ENCODE results near the gene TENM4. TPM values are rescaled to one million over a fixed set of nuclear protein-coding genes. Genes with fewer than 3 reads are reported as not detected.

TENM4 gene
- polyA plus RNA-seq, 1 experiment: 0.39 TPM

GRCh38 chr11:79050786-79051185, 390.0 kb downstream of the TENM4 start:
- no peak for TF ChIP-seq CTCF (IDR thresholded peaks at IDR 0.05; ENCODE audit: insufficient read depth, low read depth, low read length)
- no peaks in the 10 kb centered on the region for H3K36me3 ChIP-seq (ENCODE audit: control insufficient read depth, insufficient read depth, low read length)
- ChIA-PET CTCF (interaction anchor here (0.6 to 2.2 kb wide), 4 partner anchors 23 to 405 kb away, joined by 3 to 6 read pairs (median 4); no protein-coding TSS in a partner anchor), POLR2A (no interaction called here)
- DNase-seq (ENCODE audit: low read depth): no peak
- H3K27me3 ChIP-seq (ENCODE audit: control insufficient read depth, insufficient read depth, low read length): 0 out of 2 replicates have a peak, but pooled peaks cover 2% of the 10 kb centered on the region
- H3K4me3 ChIP-seq (ENCODE audit: low read depth, low read length): no peak overlapping the region

- Histone ChIP-seq H3K27me3 (ENCODE audit: control insufficient read depth, insufficient read depth, low read length) (0 out of 2 replicates have a peak, but pooled peaks cover 2% of the 10 kb centered on the region), H3K4me3 (ENCODE audit: low read depth, low read length) (no peak overlapping the region), H3K36me3 (ENCODE audit: control insufficient read depth, insufficient read depth, low read length) (no peaks in the 10 kb centered on the region)
- POLR2A ChIA-PET: no interaction called here
- CTCF ChIA-PET: interaction anchor here (0.7 to 2.2 kb wide), 3 partner anchors 22 to 404 kb away, joined by 3 to 6 read pairs (median 5); no protein-coding TSS in a partner anchor
- no peak for DNase-seq (ENCODE audit: low read depth)
- no peak for TF ChIP-seq CTCF (IDR thresholded peaks at IDR 0.05; ENCODE audit: insufficient read depth, low read depth, low read length)
Measured at GRCh38 chr11:79049741-79050179, 391.1 kb downstream of the TENM4 start.

- ChIA-PET CTCF (interaction anchor here (1.2 to 1.8 kb wide), 2 partner anchors 15 to 50 kb away, joined by 3 to 4 read pairs; no protein-coding TSS in a partner anchor), POLR2A (no interaction called here)
- H3K36me3 ChIP-seq (ENCODE audit: control insufficient read depth, insufficient read depth, low read length): no peaks in the 10 kb centered on the region
- no peak for DNase-seq (ENCODE audit: low read depth)
- TF ChIP-seq CTCF (IDR thresholded peaks at IDR 0.05; ENCODE audit: insufficient read depth, low read depth, low read length): no peak
- no peak overlapping the region for H3K4me3 ChIP-seq (ENCODE audit: low read depth, low read length)
- no peaks in the 10 kb centered on the region for H3K27me3 ChIP-seq (ENCODE audit: control insufficient read depth, insufficient read depth, low read length)
Measured at GRCh38 chr11:79047980-79048379, 392.9 kb downstream of the TENM4 start.

- Histone ChIP-seq H3K36me3 (ENCODE audit: control insufficient read depth, insufficient read depth, low read length) (no peaks in the 10 kb centered on the region), H3K4me3 (ENCODE audit: low read depth, low read length) (no peak overlapping the region), H3K27me3 (ENCODE audit: control insufficient read depth, insufficient read depth, low read length) (no peaks in the 10 kb centered on the region)
- CTCF ChIA-PET: interaction anchor here (1.2 to 1.8 kb wide), 2 partner anchors 16 to 51 kb away, joined by 3 to 4 read pairs; no protein-coding TSS in a partner anchor
- TF ChIP-seq CTCF (IDR thresholded peaks at IDR 0.05; ENCODE audit: insufficient read depth, low read depth, low read length): no peak
- no peak for DNase-seq (ENCODE audit: low read depth)
- POLR2A ChIA-PET: no interaction called here
Measured at GRCh38 chr11:79047321-79047720, 393.5 kb downstream of the TENM4 start.

- CTCF ChIA-PET: interaction anchor here (1.8 kb wide), 1 partner anchor 52 kb away, joined by 4 read pairs; no protein-coding TSS in a partner anchor
- POLR2A ChIA-PET: no interaction called here
- no peak for TF ChIP-seq CTCF (IDR thresholded peaks at IDR 0.05; ENCODE audit: insufficient read depth, low read depth, low read length)
- Histone ChIP-seq H3K4me3 (ENCODE audit: low read depth, low read length) (no peak overlapping the region), H3K27me3 (ENCODE audit: control insufficient read depth, insufficient read depth, low read length) (no peaks in the 10 kb centered on the region), H3K36me3 (ENCODE audit: control insufficient read depth, insufficient read depth, low read length) (no peaks in the 10 kb centered on the region)
- DNase-seq (ENCODE audit: low read depth): no peak
Measured at GRCh38 chr11:79046366-79046765, 394.5 kb downstream of the TENM4 start.

Data from BJ (cell line).